ENCODE results near the gene OR1D5.
"Not testable (repeated sequence)": the region's sequence is repeated elsewhere in the genome, so short reads cannot be mapped to it uniquely, and the experiment has no call there.

The OR1D5 gene

GRCh38 chr17:3063507-3063906, at the start of gene OR1D5:
TSS of gene OR1D5 (minus strand) at chr17:3063607. CDS start at chr17:3063607, 0 bp downstream.
- DNase-seq, result not testable (repeated sequence)

GRCh38 chr17:3104322-3104721, 40.9 kb upstream of the OR1D5 start, which contains the start of gene OR1D2:
TSS of gene OR1D2 (minus strand) at chr17:3104422. CDS start at chr17:3092996, 11,426 bp downstream.
- DNase-seq, result no peak

GRCh38 chr17:3073850-3074249, 10.4 kb upstream of the OR1D5 start:
- DNase-seq, result not testable (repeated sequence)

- not testable (repeated sequence) for DNase-seq
These were observed 1.8 kb upstream of the OR1D5 start for GRCh38 chr17:3065192-3065591.

GRCh38 chr17:3062824-3063377, 506 bp downstream of the OR1D5 start:
- DNase-seq, result not testable (repeated sequence)

- DNase-seq, result not testable (repeated sequence)
These were observed 8.5 kb downstream of the OR1D5 start for GRCh38 chr17:3054868-3055267.

- DNase-seq, result no peak
These were observed 13.6 kb downstream of the OR1D5 start for GRCh38 chr17:3049705-3050295.

- DNase-seq, result peak; percentile 84
These were observed 14.5 kb downstream of the OR1D5 start for GRCh38 chr17:3048727-3049471.

- no peak for DNase-seq
These were observed 16.7 kb downstream of the OR1D5 start for GRCh38 chr17:3046753-3047152.

- no peak for DNase-seq
These were observed 19.6 kb downstream of the OR1D5 start for GRCh38 chr17:3043737-3044365.

- DNase-seq, result no peak
These were observed 22.5 kb downstream of the OR1D5 start for GRCh38 chr17:3040882-3041281.

GRCh38 chr17:3039736-3040135, 23.7 kb downstream of the OR1D5 start:
- DNase-seq, result no peak

GRCh38 chr17:3038941-3039340, 24.5 kb downstream of the OR1D5 start:
- DNase-seq, result no peak

- DNase-seq, result no peak
These were observed 26.1 kb downstream of the OR1D5 start for GRCh38 chr17:3037259-3037658.

- DNase-seq, result no peak
These were observed 26.6 kb downstream of the OR1D5 start for GRCh38 chr17:3036800-3037199.

GRCh38 chr17:3035968-3036280, 27.5 kb downstream of the OR1D5 start:
- DNase-seq, result no peak

GRCh38 chr17:3035256-3035967, 28.0 kb downstream of the OR1D5 start:
- DNase-seq, result no peak

GRCh38 chr17:3034578-3034920, 28.9 kb downstream of the OR1D5 start:
- DNase-seq, result no peak

- DNase-seq, result no peak
These were observed 29.4 kb downstream of the OR1D5 start for GRCh38 chr17:3033741-3034577.

GRCh38 chr17:3033248-3033640, 30.2 kb downstream of the OR1D5 start:
- DNase-seq, result no peak

- DNase-seq, result no peak
These were observed 30.9 kb downstream of the OR1D5 start for GRCh38 chr17:3032258-3033247.

Data from NCI-H1105 (cell line).